ENCODE results near the gene CENPE. TPM values are rescaled to one million over a fixed set of nuclear protein-coding genes. Genes with fewer than 3 reads are reported as not detected.

Gene CENPE, protein sequence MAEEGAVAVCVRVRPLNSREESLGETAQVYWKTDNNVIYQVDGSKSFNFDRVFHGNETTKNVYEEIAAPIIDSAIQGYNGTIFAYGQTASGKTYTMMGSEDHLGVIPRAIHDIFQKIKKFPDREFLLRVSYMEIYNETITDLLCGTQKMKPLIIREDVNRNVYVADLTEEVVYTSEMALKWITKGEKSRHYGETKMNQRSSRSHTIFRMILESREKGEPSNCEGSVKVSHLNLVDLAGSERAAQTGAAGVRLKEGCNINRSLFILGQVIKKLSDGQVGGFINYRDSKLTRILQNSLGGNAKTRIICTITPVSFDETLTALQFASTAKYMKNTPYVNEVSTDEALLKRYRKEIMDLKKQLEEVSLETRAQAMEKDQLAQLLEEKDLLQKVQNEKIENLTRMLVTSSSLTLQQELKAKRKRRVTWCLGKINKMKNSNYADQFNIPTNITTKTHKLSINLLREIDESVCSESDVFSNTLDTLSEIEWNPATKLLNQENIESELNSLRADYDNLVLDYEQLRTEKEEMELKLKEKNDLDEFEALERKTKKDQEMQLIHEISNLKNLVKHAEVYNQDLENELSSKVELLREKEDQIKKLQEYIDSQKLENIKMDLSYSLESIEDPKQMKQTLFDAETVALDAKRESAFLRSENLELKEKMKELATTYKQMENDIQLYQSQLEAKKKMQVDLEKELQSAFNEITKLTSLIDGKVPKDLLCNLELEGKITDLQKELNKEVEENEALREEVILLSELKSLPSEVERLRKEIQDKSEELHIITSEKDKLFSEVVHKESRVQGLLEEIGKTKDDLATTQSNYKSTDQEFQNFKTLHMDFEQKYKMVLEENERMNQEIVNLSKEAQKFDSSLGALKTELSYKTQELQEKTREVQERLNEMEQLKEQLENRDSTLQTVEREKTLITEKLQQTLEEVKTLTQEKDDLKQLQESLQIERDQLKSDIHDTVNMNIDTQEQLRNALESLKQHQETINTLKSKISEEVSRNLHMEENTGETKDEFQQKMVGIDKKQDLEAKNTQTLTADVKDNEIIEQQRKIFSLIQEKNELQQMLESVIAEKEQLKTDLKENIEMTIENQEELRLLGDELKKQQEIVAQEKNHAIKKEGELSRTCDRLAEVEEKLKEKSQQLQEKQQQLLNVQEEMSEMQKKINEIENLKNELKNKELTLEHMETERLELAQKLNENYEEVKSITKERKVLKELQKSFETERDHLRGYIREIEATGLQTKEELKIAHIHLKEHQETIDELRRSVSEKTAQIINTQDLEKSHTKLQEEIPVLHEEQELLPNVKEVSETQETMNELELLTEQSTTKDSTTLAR (N-terminal part only)
- 12.7 and 26.0 TPM in 2 replicates for total RNA-seq

DNA sequence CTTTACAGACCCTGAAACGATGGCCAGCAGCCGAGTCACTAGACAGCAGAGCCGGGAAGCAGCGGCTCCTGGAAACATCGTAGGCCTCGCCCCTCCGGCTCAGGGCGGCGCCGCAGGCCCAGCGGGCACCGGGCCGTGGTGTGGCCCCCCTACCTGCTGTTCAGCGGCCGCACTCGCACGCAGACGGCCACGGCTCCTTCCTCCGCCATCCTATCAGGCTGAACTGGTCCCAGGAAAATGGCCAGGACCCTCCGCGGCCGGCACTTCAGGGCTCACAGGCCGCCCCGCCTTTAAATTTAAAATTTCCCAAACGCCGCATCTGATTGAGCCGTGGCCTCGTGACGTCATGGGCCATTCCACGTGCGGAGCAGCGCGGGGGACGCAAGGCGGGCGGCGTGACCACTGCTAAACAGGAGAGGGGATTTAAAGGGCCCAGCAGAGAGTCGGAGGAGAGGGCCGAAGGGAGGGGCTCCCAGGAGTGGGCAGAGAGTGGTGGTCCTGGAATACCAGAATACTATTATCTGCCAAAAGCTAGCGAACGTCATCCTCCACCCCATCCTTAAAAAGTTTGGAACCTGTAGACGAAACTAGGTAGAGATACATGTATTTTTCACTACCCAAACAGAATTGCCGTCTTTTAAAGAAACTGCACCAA is at the start of gene CENPE:
CENPE (minus strand) TSS at position 233 of the 655 bp plus-strand sequence; CDS start at position 209, 24 bp downstream.

DNA sequence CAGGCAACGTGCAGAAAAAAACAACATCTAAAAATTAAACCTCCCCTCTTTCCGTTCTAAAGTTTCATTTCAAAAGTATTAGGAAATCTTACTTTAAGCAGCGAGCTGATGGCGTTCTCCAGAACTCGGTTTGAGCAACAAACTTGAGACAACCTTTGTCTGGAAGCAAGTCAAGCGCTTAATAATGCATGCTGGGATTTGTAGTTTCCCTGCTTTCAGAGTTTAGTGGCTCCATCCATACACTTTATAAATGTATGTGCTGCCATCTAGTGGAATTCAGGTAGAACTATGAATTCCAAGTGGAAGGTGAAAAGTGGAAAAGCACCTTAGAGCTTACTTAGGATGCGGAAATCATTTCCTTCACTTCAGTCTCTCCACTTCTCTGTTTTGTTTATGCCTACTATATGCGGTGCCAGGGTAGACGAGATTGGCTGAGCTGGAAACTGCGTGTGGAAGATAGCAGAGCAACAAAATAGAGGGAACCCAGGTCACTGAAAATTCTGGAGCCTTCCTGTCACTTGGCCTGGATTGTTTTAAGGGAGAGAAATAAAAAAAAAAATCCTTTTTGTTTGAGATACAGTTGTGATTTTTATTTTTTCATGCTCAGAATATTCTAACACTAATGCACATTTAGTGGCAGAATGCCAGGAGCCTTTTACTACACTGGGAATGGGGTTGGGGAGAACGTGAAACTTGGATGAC is 98.3 kb downstream of the CENPE start, which contains the start of gene BDH2:
BDH2 (minus strand) TSS at position 144 of the 702 bp plus-strand sequence. CDS start 3,580 bp downstream, outside the sequence.

DNA sequence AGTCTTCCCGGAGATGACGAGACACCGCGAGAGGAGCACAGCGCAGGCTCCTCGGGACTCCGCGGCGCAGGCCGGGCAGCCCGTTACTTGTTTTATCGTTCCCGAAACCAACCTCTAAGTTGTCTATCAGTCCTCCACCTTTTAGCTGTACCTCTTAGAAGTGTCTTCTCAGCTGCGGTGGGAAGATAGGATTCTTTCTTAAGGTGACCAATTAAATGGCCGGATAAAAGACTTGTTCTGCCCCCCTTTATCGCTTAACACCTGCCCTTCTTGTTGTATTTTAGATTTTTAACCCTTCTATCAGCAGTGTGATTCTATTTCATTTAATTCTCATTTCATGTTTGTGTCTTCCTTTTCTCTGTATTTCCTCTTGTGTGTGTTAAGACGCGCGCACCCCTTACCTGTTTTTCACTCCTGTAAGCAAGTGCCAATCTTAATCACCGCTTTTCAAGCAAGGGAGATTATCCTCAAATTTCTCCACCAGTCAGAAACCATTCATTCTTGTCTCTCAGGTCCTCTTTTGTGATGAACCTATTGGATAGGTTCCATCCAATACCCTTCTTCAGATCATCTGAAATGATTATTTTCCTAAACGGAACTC is 121.3 kb downstream of the CENPE start, which contains the start of gene SLC9B2:
SLC9B2 (minus strand) TSS at position 15 of the 601 bp plus-strand sequence. CDS start 9,211 bp downstream, outside the sequence.

Other genes with a start within 250 kb of the CENPE start
- gene SLC9B1, start 178.6 kb downstream of the CENPE start, total RNA-seq: 0.57 TPM in 1 of 2 replicates, not detected in the other
- gene SLC9B2, start 121.6 kb downstream of the CENPE start, total RNA-seq: 22.2 and 30.6 TPM in 2 replicates
- gene BDH2, start 98.5 kb downstream of the CENPE start, total RNA-seq: 24.5 and 26.9 TPM in 2 replicates